ENCODE results near the gene CENPX.

The CENPX gene

DNA sequence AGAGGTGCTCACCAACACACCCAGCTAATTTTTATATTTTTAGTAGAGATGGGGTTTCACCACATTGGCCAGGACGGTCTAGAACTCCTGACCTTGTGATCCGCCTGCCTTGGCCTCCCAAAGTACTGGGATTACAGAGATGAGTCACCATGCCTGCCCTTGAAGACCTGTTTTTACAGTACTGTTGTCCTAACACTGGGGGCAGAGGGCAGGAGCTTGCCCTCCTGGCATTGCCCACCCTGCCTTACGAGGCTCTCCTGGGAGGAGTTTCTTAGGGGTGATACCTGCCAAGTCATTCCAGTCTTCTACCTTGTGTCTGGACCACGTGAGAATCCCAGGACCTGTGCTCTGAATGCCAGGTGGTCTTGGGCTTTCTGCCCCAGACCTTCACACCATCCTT lies 42.6 kb downstream of the CENPX start:
- H3K4me3 Mint-ChIP-seq: no peak overlapping the region
- ATAC-seq (no peak), DNase-seq (no peak)
- H3K27me3 Mint-ChIP-seq: no peaks in the 10 kb centered on the region
- H3K27ac Mint-ChIP-seq: no peak overlapping the region
- peaks cover 53% of the 10 kb centered on the region for H3K4me1 Mint-ChIP-seq
- no peaks in the 10 kb centered on the region for H3K9me3 Mint-ChIP-seq

DNA sequence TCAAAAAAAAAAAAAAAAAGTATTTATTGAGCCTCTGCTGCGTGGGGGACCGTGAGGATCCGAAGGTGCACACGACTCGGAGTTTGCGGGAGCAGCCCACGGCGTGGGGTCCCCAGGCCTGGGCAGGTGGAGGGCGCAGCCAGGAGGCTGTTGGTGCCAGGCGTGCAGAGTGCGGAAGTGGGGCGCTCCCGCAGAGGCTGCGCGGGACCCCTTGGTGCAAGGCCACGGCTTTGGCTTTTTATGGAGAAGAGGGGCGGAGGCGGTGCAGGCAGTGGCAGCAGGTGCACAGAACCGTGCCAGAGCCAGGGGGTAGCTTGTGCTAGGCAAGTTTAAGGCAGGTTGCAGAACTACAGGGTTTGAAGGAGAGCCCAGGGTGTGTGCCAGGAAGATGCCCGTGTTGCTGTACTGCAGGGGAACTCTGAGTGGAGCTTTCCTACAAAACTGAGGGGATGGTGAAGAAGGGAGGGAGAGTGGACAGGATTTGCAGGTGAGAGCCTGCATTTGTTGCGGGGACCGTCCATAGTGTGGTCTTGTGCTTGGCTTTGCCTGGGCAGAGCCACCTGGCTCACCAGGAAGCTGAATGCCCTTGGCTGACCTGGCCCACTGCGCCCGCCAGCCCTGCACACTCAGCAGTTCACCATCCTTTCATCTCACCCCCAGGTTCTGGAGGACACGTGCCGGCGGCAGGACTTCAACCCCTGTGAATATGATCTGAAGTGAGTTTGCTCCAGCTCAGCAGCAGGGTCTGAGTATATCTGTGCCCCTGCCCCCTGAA lies 44.0 kb downstream of the CENPX start:
- H3K27ac Mint-ChIP-seq: peak overlapping the region in 1 of 2 donors; percentile 92
- no peak for ATAC-seq

DNA sequence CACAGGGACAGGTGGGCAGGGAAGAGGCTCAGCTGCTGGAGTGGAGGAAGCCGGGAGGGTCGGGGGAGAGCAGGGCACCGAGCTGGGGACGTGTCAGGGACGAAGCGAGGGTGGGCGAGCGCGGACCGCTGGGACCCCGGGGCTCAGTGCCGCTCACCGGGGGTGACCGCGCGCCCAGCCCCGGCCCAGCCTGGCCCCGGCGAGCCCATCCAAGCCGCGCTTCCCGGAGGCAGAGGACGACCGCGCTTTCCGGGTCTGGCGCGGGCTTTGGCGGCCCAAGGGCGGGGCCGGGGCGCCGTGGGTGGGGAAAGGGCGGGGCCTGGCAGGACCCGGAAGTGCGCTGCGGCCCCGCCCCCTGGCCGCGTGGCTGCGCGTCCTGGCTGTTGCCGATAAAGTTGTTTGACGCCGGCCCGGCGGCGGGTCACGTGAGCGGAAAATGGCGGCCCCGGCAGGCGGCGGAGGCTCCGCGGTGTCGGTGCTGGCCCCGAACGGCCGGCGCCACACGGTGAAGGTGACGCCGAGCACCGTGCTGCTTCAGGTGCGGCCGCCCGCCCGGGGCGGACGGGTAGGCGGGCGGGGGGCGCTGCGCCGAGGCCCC lies 45.4 kb downstream of the CENPX start, which contains the start of gene ASPSCR1:
Gene ASPSCR1 (plus strand): TSS at position 419 of the 598 bp plus-strand sequence. CDS start 18 bp downstream, at position 437.
- DNase-seq (peak; percentile 89 to 92), ATAC-seq (peak; percentile 93)
- Mint-ChIP-seq H3K4me1 (peaks cover 49% of the 10 kb centered on the region), H3K9me3 (peaks cover 0 to 5% of the 10 kb centered on the region in 2 donors), H3K27me3 (no peaks in the 10 kb centered on the region), H3K4me3 (peak within 1 kb of the TSS; percentile 98 to 100), H3K27ac (peak within 1 kb of the TSS; percentile 98)

More for the DNA sequence above, 44.0 kb downstream of the CENPX start:
- Mint-ChIP-seq H3K27me3 (no peaks in the 10 kb centered on the region), H3K4me1 (peaks cover 49% of the 10 kb centered on the region), H3K9me3 (peaks cover 0 to 5% of the 10 kb centered on the region in 2 donors), H3K4me3 (peak overlapping the region; percentile 75 to 78)
- no peak for DNase-seq

DNA sequence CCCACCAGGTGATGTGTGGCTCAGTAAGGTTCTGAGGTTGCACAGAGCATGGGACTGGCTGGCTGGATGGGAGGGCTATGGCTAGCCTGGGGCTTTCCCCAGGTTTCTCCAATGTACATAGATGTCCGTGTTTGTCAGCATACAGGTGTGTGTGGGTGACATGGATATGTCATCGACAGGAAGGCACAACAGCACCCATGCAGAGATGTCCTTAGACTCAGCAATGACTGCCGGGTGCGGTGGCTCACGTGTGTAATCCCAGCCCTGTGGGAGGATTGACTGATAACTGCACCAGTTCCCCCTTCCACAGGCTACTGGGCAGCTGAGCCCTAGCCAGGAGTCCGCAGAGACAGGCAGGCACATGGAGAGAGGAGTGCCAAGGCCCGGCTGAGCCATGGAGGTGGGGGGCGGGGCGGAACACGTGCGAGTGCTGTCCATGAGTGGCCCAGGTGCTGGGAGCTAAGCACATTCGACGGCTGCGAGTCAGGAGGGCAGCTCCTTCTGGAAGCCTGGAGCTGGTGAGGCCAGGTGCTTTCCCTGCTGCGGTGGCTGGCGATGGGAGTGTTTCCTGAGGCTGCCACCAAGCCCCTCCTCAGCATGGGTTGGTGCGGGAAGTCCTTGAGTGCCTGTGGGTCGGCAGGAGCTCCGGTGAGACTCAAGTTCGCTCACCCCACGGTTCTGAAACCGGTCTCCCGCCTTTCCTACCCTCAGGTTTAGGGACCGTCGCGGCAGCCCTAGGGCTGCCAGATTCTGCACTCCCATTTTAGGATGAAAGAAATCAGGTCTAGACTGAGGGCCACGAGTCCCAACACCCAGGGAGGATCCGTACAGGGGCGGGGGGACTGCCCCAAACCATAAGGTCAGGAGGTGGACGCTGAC lies 46.1 kb downstream of the CENPX start:
- Mint-ChIP-seq H3K27me3 (no peaks in the 10 kb centered on the region), H3K4me1 (peaks cover 48% of the 10 kb centered on the region), H3K27ac (peak overlapping the region; percentile 98), H3K4me3 (peak overlapping the region; percentile 98 to 100), H3K9me3 (peaks cover 0 to 5% of the 10 kb centered on the region in 2 donors)
- peak; percentile 44 for ATAC-seq
- peak; percentile 31 to 36 for DNase-seq

DNA sequence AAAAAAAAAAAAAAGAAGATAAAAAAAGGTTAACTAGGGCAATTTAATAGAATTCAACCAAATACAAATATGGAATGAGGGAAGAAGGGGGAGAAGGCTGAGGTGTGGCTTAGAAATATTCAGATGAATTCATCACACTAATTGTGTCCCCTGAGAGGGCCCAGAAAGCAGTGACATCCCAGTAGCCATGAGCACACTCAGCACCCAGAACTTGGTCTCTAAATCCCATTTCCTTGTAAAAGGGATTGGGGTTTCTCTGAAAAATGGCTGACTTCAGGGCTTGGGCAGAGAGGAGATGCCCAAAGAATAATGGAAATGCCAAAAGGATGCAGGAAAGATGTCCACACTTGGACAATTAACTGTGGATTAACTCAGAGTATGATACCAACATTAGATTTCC lies 49.2 kb downstream of the CENPX start:
- ATAC-seq: no peak
- Mint-ChIP-seq H3K4me1 (peaks cover 31% of the 10 kb centered on the region), H3K4me3 (no peak overlapping the region)

DNA sequence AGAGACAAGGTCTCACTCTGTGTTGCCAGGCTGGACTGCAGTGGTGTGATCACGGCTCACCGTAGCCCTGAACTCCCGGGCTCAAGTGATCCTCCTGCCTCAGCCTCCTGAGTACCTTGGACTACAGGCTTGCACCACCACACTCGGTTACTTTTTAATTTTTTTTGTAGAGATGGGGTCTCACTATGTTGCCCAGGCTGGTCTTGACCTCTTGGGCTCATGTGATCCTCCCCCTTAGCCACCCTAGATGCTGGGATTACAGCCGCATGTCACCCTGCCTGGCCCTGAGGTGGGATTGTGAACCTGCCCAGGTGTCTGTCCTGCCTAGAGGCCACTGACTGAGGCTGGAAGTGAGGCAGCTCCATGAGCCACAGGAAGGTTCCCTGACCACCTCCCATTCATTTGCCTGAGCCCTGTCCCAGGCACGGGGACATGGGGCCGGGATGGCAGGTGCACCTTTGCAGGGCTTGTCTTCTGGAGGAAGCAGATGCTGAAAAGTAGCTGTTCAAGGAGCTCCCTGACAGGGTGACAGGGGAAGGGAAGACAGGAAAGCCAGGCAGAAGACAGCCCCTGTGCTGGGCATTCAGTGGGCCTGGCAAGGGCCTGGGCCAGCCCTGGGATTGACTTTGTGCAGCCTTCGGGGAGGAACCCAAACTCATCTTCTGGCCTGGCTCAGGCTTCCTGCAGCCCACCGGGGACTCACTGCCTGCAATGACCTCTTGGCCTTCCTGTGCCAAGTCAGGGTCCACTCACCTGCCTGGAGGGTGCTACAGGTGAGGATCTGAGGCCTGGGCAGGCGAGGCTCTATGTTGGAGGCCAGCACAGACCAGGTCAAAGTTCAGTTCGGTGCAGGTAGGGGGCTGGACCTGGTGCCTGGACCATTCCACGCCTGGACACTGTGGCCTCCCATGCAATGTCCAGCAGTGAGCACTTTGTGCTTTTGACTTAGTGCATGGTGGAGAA lies 53.5 kb downstream of the CENPX start:
- ATAC-seq: no peak
- DNase-seq: no peak
- H3K4me3 Mint-ChIP-seq: no peak overlapping the region
- H3K4me1 Mint-ChIP-seq: peaks cover 38% of the 10 kb centered on the region
- peaks cover 6% of the 10 kb centered on the region for H3K27me3 Mint-ChIP-seq
- peaks cover 0 to 2% of the 10 kb centered on the region in 2 donors for H3K9me3 Mint-ChIP-seq
- no peak overlapping the region for H3K27ac Mint-ChIP-seq

More for the DNA sequence above, 49.2 kb downstream of the CENPX start:
- H3K27ac Mint-ChIP-seq: no peak overlapping the region
- H3K9me3 Mint-ChIP-seq: peaks cover 0 to 5% of the 10 kb centered on the region in 2 donors
- DNase-seq: no peak
- no peaks in the 10 kb centered on the region for H3K27me3 Mint-ChIP-seq

Data from stimulated activated naive CD8-positive, alpha-beta T cell treated with anti-CD3 and anti-CD28 coated beads, Interleukin-15, amount 100 ng/mL, for 72 hours (primary cell).